Measurements from ENCODE around the gene COQ5.
"Not testable (repeated sequence)": the region's sequence is repeated elsewhere in the genome, so short reads cannot be mapped to it uniquely, and the experiment has no call there.

The COQ5 gene, protein sequence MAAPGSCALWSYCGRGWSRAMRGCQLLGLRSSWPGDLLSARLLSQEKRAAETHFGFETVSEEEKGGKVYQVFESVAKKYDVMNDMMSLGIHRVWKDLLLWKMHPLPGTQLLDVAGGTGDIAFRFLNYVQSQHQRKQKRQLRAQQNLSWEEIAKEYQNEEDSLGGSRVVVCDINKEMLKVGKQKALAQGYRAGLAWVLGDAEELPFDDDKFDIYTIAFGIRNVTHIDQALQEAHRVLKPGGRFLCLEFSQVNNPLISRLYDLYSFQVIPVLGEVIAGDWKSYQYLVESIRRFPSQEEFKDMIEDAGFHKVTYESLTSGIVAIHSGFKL

DNA sequence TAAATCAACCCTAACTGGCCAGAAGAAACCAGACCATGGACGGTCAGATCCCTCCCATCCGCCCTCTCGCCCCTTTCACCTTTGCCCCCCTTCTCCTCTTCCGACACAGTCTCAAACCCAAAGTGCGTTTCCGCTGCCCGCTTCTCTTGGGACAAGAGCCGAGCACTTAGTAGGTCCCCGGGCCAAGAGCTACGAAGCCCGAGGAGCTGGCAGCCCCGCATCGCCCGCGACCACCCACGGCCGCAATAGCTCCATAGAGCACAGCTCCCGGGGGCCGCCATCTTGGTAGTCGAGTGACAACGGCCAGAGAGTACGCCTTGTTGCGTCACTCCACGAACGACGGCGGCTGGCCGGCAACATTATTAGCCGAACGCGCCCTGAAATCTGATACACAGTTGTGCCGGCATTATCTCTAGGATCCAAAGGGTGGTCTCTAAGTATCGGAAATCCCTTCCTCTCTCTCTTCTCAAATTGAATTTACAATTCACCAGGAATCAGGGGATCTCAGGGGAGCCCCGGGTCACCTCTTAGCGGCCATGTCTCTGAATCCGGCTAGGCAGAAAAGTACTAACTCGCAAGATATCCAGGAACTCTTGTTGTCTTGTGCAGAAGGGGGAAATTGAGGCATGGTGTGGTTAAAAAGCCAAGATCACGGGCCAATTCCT lies at the start of gene COQ5:
Gene COQ5 (minus strand): TSS at position 298 of the 665 bp plus-strand sequence. CDS start 17 bp downstream, at position 281.
- peak; percentile 80 for DNase-seq (ENCODE audit: low spot score)

DNA sequence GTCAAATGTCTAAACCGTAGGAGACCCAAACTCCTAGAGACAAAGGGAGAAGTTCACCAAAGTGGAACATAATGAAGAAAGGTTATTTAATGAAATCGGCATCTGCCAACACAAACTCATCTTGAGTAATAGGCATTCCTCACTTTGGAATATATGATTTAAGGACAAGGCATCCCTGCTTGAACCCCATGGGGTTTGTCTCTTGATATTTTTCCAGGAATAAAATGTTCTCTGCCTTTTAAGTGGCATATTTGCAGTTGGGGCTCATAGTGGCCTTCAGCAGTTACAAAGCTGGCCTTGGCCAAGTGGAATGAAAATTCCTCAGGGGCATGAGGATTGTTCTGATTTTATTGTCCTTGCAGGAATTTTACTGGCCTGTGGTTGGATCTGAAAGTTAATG lies 45.1 kb upstream of the COQ5 start:
- no peak for DNase-seq (ENCODE audit: low spot score)

DNA sequence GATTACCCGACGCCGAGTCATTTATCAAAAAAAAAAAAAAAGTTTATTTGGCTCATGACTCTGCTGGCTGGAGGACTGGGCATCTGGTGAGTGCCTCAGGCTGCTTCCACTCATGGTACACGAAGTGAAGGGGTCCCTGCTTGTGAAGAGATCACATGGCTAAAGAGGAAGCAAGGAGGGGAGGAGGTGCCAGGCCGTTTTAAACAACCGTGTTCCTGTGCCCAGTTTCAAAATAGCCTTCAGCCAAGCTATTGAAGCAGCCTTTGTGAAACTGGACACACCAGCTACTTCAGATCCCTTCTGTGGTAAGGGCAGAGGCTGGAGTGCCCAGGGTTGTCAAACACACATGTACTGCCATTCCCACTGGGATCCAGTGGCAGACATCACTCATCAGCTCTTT lies 44.6 kb upstream of the COQ5 start:
- no peak for DNase-seq (ENCODE audit: low spot score)

DNA sequence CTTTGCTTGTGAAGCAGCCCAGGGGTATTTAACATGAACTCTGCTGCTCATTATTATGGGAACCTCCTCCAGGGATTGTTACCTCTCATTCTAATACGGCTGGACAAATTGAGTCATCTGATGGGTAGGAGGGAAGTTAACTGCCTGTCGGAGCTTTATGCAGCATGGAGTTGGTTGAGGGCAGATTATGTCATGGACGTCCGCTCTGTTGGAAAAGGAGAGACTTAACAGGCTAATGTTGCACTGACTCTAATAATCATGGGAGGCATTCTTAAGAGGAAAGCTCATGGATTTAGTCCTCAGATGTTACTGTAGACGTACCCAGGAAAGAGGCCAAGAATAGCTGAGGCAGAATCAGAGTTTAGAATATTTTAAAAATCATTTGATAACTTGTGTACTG lies 42.3 kb upstream of the COQ5 start:
- DNase-seq (ENCODE audit: low spot score) = no peak

DNA sequence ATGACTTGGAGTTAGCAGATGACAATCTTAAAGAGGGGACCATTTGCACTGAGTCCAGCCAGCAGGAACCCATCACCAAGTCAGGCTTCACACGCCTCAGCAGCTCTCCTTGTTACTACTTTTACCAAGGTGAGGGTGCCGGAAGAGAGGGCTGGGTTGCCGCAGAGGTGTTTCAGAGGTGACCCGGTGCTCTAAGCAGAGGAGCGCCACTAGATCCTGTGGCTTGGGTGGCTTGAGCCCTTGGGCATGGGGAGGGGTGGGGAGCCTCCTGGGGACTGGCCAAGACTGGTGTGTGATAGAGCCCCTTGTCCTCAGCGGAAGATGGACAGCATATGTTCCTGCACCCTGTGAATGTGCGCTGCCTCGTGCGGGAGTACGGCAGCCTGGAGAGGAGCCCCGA lies 34.5 kb upstream of the COQ5 start:
- DNase-seq (ENCODE audit: low spot score) = no peak

DNA sequence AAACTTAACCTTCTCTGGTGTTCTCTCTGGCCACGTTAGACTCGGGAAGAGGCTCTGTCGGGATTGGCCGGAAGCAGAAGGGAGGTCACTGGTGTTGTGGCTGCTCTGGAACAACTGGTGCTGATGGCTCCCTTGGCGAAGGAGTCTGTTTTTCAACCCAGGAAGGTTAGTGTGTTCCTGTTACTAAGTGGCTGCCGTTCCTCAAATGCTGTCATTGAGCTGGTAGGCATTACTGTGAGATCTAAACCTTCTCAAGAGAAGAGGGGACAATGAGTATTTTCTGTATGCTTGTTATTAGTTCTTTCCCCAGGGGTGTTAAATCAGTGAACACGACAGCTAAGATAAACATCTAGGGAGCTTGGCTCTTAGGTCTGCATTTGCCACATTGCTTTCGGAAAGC lies 33.9 kb upstream of the COQ5 start:
- no peak for DNase-seq (ENCODE audit: low spot score)

DNA sequence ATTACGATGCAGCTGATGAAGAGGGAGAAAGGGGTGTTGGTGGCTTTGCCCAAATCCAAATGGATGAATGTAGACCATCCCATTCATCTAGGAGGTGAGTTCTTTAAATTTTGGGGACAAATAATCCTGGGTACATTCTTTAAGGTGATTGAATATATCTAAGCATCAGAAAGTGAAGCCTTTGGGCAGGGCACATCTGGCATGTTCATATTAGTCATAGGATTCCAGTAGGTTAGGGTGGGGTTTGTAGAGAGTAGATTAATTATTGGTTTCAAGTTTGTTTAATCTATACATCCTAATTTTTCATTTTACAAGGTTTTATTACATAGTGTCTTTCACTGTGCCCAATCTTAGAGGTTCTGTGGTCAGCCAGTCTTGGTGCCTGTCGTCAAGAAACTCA lies 28.6 kb upstream of the COQ5 start:
- DNase-seq (ENCODE audit: low spot score) = no peak

DNA sequence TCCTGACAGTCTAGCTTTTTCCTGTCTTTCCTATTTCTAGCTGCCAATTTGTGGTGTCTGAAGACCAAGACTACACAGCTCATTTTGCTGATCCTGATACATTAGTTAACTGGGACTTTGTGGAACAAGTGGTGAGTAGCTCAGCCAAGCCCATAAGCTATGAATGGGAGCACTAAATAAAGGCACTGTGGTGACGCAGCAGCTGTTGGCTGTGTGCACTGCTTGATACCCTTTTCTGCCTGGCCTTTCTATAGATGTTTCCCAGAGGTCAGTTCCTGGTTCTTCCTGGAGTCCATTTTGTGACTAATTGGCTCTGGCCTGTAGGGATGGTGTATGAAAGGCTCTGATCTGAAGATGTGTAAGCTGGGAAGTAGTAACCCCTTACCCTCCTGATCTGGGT lies 25.7 kb upstream of the COQ5 start:
- no peak for DNase-seq (ENCODE audit: low spot score)

DNA sequence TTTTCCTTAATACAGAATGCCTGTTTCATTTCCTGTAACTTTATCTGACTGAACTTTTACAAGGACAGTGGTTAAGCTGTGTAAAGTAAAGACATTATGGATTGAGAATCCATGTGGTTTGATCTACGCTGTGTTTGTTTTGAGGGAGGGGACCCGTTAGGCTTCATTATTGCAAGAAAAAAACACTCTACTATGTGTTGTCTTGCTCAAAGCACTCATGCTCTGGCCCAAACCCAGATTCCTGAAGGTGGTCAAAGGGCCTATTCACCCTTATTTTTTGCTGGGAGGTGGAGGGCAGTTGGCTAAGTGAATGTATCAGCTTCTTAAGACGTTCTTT lies 17.1 kb upstream of the COQ5 start:
- DNase-seq (ENCODE audit: low spot score) = no peak

DNA sequence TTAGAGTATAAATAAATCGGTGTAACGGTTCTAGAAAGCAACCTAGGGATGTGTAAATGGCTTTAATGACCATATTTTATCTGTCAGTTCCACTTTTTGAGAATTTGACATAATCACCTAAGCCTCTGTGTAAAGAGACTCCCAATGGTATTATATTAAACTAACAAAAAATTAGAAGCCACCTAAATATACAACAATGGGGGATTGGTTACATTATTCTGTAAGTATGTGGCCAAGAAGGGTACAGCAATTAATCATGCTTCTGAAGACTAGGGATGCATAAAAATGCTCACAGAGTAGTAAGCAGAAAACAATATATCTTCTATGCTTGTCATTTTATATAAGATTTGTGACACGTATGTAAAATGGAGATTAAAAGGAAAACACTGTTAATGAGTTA lies 15.7 kb upstream of the COQ5 start:
- DNase-seq (ENCODE audit: low spot score) = no peak

DNA sequence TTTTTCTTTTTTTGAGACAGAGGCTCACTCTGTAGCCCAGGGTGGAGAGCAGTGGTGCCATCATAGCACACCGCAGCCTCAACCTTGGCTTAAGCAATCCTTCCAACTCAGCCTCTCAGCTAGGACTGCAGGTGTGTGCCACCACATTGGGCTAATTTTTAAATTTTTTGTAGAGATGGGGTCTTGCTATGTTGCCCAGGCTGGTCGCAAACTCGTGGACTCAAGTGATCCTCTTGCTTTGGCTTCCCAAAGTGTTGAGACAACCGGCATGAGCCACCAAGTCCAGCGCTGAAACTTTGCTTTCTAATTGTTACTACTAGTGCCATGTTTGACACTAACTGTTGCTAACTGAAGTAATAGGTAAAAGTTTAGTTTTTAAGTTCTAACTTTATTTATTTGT lies 13.2 kb upstream of the COQ5 start:
- no peak for DNase-seq (ENCODE audit: low spot score)

DNA sequence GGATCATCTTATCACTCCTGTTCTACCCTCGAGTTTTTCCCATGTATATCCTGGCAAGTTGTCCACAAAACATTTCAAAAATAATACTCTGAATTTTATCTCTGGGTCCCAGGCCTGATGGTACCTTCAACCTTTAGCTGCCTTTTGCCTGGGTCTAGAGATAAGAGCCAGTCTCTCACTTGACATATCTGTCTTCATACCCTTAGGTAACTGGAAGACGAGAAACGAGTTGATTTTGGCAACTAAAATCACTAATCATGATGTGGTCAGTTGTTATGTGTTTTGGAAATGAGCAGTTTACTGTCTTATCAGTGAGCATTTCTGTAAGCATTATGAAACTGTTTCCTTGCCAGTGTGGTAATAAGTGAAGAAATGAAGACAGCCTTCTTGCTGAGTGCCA lies 11.5 kb upstream of the COQ5 start:
- DNase-seq (ENCODE audit: low spot score) = no peak

DNA sequence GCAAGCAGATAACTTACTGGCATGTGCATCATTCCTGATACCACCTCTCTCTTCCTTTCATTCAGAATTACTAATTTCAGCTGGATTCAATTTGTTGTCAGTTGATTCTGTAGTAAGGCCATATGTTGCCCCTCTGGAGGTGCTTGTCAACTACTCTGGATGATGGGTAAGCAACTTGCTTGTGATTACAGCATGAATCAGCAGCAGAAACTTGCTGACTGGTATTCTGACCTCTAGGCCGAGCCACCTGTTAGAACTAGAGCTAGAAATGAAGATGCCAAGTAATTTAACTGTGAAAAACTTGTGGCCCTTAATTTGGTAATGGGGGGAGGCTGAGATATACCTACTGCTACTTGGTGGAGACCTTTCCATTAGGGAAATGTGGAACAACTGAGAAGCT lies 10.3 kb upstream of the COQ5 start:
- DNase-seq (ENCODE audit: low spot score) = peak; percentile 27

DNA sequence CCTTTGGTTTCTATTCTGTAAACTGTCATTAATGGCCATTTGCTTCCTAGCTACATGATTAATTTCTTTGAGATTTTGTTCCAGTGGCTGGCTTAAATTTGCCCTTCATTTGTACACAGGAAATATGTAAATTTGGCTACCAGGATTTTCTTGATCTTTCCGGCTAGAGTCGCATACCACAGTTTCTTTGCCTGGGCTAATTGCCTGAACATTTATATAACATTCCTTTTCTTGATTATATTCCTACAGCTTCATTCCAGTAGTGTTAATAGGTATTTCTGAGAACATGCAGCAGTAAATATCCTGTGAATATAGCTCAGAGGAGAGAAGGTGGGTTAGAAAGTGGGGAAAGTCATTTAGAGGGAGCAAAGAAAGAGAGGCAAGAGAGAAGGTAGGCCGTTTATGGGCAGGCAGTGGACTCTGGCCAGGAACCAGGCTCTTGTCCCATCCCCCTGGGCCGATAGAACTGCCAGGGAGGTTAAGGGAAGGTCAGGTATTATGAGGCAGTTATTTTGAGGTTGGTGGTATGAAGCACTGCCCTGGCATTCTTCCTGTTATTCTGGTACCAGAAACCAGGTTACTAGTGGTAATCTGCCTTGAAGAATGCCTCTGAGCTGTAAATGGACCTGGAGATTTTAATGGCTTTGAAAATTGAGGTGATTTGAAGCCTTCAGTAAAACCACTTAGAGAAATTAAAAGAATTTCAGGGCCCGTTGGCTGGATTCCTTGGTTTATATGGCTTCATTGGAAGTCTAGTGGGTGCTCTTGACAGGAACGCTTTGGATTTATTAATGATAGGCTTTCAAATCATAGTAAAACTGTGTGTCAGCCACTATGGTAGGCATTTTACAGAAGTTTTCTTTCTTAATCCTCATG lies 9.6 kb upstream of the COQ5 start:
- DNase-seq (ENCODE audit: low spot score) = peak; percentile 42

DNA sequence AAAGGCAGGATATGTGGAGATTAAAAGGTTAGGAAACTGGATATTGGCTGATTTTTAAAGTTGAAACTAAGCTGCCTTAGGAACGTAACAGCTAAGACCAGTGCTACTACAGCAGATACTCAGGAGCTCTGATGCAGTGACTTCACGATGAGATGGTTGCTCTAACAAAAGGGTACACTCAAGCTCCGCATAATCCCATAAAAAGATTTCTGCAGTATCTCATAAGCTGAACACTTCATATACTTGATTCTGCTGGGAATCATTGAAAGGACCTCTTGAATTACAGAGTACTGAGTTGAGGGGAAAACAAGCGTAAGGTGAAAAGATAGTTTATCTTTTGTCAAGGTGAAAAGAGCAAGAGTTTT lies 8.9 kb upstream of the COQ5 start:
- no peak for DNase-seq (ENCODE audit: low spot score)

DNA sequence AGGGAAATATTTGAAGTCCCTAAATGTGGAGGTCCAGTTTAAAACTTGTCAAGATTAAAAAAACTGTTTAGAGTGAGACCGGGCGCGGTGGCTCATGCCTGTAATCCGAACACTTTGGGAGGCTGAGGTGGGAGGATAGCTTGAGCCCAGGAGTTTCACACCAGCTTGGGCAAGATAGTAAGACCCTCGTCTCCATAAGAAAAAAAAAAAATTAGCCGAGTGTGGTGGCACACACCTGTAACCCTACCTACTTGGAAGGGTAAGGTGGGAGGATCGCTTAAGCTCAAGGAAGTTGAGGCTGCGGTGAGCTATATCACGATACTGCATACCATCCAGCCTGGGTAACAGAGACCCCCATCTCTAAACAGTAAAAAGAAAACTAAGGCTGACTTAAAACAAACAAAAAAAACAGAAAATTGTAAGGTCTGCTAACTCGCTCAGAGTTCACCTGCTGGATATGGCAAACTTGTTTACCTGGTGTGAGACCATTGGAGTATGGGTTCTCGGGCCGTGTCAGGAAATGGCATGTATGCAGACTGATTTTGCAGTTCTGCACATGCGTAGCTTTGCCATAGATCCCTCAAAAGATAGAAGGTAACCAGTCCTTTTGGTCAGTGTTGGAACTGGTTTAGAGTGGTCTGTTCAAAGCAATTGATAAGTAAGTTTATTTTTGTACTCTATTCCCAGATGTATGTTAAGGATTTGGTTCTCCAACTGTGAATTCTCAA lies 7.3 kb upstream of the COQ5 start:
- DNase-seq (ENCODE audit: low spot score) = no peak

DNA sequence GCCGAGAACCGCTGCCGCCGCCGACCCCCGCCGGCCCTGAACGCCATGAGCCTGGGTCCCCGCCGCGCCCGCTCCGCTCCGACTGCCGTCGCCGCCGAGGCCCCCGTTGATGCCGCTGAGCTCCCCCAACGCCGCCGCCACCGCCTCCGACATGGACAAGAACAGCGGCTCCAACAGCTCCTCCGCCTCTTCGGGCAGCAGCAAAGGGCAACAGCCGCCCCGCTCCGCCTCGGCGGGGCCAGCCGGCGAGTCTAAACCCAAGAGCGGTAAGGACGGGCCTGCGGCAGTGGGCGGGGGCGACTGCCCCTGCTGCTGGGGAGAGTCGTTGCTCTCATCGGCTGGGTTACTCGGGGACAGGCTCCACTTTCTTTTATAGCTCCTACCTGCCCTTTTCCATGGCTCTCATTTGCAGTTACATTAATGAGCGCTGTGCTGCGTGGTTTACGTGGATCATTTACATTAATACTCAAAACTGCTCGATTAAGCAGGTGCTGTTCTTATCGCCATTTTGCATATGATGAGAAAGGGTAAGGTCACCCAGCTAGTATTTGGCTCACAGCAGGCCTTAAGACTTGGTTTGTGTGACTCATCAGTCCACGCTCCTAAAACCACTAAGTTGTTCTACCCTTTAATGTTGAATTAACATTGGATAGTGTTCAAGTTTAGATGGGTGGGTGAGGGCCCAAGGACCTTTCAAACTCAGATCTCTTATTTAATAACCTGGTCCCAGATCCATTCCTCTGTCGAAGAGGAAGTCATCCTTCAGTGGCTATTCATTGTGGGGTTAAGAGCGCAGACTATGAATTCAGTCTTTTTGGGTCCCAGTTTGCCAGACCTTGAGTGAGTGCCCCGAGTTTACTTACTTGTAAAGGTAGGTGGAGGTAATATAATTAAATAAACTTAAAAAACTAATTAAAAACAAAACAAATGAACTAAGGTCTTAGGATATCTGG lies 6.0 kb upstream of the COQ5 start:
- DNase-seq (ENCODE audit: low spot score) = peak; percentile 82

DNA sequence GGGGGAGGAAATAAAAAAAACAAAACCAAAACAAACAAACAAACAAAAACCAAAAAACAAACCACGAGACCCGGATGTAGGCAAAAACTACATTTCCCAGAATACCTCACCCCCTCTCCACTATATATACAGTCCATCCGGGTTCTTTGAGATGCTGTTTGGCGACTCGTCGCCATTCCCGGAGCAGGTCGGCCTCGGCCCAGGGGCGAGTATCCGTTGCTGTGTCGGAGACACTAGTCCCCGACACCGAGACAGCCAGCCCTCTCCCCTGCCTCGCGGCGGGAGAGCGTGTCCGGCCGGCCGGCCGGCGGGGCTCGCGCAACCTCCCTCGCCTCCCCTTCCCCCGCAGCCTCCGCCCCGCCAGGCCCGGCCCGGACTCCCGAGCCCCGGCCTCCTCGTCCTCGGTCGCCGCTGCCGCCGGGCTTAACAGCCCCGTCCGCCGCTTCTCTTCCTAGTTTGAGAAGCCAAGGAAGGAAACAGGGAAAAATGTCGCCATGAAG lies 5.3 kb upstream of the COQ5 start, which contains the start of gene RNF10:
Gene RNF10 (plus strand): TSS at position 154 of the 500 bp plus-strand sequence. CDS start 456 bp downstream, outside the sequence.
- DNase-seq (ENCODE audit: low spot score) = peak; percentile 92

DNA sequence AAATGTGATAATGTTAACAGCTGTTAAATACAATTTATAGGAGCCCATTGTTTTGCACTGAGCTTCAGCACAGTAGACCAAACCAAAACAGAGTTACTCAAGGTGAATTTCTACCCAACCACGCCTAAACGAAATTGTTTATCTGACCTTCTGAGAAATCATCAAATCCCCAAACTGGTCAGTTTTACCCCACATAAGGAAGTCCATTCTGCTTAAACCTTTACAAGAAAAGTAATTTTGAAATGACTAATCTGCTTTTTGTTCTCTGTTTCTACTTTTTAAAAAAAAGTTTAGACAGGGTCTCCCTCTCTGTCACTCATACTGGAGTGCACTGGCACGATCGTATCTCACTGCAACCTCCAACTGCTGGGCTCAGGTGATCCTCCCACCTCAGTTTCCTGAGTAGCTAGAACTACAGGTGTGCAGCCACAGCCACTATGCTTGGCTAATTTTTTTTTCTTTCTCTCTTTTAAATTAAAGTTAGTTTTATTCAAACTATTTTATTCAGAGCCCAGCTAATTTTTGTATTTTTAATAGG lies 3.8 kb upstream of the COQ5 start:
- no peak for DNase-seq (ENCODE audit: low spot score)

DNA sequence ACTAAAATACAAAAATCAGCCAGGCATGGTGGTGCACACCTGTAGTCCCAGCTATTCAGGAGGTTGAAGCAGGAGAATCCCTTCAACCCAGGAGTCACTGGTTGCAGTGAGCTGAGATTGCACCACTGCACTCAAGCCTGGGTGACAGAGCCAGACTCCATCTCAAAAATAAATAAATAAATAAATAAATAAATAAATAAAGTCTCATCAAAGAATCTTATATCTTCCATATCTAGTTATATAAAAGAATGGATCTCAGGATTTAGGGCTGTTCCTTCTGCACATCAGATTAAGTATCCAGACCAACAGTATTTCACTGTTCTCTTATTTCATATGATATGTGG lies 1.4 kb upstream of the COQ5 start:
- not testable (repeated sequence) for DNase-seq (ENCODE audit: low spot score)

All from hepatic stellate cell (primary cell).